Measurements from ENCODE around the gene JAK1. TPM values are rescaled to one million over a fixed set of nuclear protein-coding genes. Genes with fewer than 3 reads are reported as not detected.

The JAK1 gene
- total RNA-seq, 6 donors from 2014 or later, result 156 to 191 (median 167) TPM

DNA sequence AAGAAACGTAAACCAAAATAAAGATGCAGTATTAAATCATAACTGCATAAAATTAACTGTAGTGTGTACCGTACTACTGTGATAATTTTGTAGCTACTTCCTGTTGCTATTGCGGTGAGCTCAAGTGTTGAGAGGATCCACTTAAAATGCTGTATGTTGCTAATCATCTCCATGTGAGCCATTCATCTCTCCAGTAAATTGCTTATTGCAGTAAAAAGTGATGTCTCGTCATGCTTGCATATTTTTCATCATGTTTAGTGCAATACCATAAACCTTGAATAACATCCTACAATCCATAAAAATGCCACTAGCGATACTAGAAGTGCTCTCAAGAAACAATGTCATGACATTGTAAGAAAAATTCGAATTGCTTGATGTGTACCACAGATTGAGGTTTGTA, 155.2 kb downstream of the JAK1 start:
- H3K9me3 ChIP-seq, result no peaks in the 10 kb centered on the region
- no peak for ATAC-seq (ENCODE audit: low FRiP score in 2 of 2)
- 94 to 95% methylated on average over 6 of the region's 6 CpGs for WGBS, 2 donors
- DNase-seq, result no peak
- no peak overlapping the region for H3K27ac ChIP-seq
- H3K4me1 ChIP-seq, result no peaks in the 10 kb centered on the region
- no peaks in the 10 kb centered on the region for H3K27me3 ChIP-seq
- TF ChIP-seq EP300 (IDR thresholded peaks at IDR 0.05), result no peak
- no peaks in the 10 kb centered on the region for H3K36me3 ChIP-seq
- no peak overlapping the region for H3K4me3 ChIP-seq

DNA sequence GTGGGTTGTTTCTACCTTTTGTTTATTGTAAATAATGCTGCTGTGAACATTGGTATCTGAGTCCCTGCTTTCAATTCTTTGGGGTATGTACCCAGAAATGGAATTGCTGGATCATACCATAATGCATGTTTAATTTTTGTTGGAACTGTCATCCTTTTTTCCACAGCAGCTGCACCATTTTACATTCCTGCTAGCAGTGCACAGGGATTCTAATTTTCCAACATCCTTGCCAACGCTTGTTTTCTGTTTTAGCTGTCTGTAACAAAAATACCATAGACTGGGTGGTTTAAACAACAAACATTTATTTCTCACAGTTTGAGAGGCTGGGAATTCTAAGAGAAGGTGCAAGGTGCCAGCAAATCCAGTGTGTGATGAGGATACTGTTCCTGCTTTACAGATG, 156.3 kb downstream of the JAK1 start:
- ATAC-seq (ENCODE audit: low FRiP score in 2 of 2) (no peak), DNase-seq (no peak)
- Histone ChIP-seq H3K9me3 (no peaks in the 10 kb centered on the region), H3K36me3 (no peaks in the 10 kb centered on the region), H3K4me3 (no peak overlapping the region), H3K27ac (no peak overlapping the region), H3K4me1 (no peaks in the 10 kb centered on the region), H3K27me3 (no peaks in the 10 kb centered on the region)
- no peak for TF ChIP-seq EP300 (IDR thresholded peaks at IDR 0.05)
- TF ChIP-seq, protein P1, sequence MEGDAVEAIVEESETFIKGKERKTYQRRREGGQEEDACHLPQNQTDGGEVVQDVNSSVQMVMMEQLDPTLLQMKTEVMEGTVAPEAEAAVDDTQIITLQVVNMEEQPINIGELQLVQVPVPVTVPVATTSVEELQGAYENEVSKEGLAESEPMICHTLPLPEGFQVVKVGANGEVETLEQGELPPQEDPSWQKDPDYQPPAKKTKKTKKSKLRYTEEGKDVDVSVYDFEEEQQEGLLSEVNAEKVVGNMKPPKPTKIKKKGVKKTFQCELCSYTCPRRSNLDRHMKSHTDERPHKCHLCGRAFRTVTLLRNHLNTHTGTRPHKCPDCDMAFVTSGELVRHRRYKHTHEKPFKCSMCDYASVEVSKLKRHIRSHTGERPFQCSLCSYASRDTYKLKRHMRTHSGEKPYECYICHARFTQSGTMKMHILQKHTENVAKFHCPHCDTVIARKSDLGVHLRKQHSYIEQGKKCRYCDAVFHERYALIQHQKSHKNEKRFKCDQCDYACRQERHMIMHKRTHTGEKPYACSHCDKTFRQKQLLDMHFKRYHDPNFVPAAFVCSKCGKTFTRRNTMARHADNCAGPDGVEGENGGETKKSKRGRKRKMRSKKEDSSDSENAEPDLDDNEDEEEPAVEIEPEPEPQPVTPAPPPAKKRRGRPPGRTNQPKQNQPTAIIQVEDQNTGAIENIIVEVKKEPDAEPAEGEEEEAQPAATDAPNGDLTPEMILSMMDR (IDR thresholded peaks at IDR 0.05), result no peak
- TF ChIP-seq POLR2AphosphoS5 (IDR thresholded peaks at IDR 0.05), result no peak
- no peak for TF ChIP-seq POLR2A (IDR thresholded peaks at IDR 0.05)
- 89 to 92% methylated on average over 1 of the region's 1 CpG for WGBS, 2 donors

DNA sequence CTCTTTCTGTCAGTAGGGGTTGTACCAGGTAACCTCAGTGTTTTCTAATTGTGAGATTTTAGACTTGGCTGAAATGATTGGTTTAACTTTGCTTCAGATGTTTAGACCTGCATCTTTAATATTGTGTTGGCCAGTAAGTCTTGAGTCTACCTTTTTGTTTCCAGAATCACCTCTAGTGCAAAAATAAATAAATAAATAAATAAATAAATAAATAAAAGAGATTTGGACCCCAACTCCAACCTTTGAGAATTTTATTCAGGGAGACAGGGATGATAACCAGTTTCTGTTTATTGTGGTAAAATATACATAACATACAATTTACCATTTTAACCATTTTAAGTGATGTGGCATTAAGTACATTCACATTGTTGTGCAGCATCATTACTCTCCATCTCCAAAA, 157.0 kb downstream of the JAK1 start:
- no peak for DNase-seq
- no peak for ATAC-seq (ENCODE audit: low FRiP score in 2 of 2)
- no peaks in the 10 kb centered on the region for H3K4me1 ChIP-seq
- TF ChIP-seq POLR2AphosphoS5 (IDR thresholded peaks at IDR 0.05), result no peak
- TF ChIP-seq POLR2A (IDR thresholded peaks at IDR 0.05), result no peak
- no peak for TF ChIP-seq EP300 (IDR thresholded peaks at IDR 0.05)
- TF ChIP-seq, protein P1 (IDR thresholded peaks at IDR 0.05), result no peak
- H3K9me3 ChIP-seq, result no peaks in the 10 kb centered on the region
- no peaks in the 10 kb centered on the region for H3K27me3 ChIP-seq
- no peaks in the 10 kb centered on the region for H3K36me3 ChIP-seq
- no peak overlapping the region for H3K4me3 ChIP-seq
- H3K27ac ChIP-seq, result no peak overlapping the region

DNA sequence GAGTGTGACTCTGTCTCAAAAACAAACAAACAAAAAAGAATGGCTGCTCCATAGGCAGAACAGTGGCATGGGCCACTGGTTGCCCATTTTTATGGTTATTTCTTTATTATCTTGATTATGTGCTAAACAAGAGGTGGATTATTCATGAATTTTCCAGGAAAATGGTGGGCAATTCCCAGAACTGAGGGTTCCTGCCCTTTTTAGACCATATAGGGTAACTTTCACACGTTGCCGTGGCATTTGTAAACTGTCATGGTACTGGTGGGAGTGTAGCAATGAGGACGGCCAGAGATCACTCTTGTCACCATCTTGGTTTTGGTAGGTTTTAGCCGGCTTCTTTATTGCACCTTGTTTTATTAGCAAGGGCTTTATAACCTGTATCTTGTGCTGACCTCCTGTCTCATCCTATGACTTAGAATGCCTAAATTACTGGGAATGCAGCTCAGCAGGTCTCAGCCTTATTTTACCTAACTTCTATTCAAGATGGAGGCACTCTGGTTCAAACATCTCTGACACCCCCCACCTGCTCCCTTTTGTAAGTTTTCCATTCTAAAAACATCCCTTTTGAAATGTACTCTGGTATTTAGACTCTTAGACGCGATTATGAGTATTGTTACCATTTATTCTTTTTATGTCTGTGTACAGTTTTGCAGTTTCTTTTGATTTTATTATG, 164.4 kb downstream of the JAK1 start:
- Histone ChIP-seq H3K27me3 (no peaks in the 10 kb centered on the region), H3K4me1 (no peaks in the 10 kb centered on the region), H3K27ac (no peak overlapping the region), H3K36me3 (no peaks in the 10 kb centered on the region), H3K9me3 (no peaks in the 10 kb centered on the region), H3K4me3 (no peak overlapping the region)
- no peak for TF ChIP-seq POLR2AphosphoS5 (IDR thresholded peaks at IDR 0.05)
- DNase-seq (no peak), ATAC-seq (ENCODE audit: low FRiP score in 2 of 2) (no peak)
- 92 to 96% methylated on average over 6 of the region's 6 CpGs for WGBS, 2 donors

DNA sequence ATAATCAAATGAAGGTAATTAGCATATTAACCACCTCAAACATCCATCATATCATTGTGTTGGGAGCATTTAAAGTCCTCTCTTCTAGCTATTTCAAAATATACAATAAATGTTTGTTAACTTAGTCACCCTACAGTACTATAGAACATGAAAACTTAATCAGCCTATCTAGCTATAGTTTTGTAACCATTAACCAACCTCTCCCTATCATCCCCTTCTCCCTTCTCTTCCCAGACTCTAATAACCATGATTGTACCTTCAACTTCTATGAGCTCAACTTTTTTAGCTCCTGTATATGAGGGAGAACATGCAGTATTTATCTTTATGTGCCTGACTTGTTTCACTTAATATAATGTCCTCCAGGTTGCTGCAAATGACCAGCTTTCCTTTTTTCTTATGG, 167.5 kb downstream of the JAK1 start:
- H3K4me1 ChIP-seq, result no peaks in the 10 kb centered on the region
- DNase-seq (no peak), ATAC-seq (ENCODE audit: low FRiP score in 2 of 2) (no peak)
- H3K4me3 ChIP-seq, result no peak overlapping the region
- no peaks in the 10 kb centered on the region for H3K9me3 ChIP-seq
- H3K36me3 ChIP-seq, result no peaks in the 10 kb centered on the region
- H3K27ac ChIP-seq, result no peak overlapping the region
- TF ChIP-seq POLR2AphosphoS5 (IDR thresholded peaks at IDR 0.05), result no peak
- no peak for TF ChIP-seq EP300 (IDR thresholded peaks at IDR 0.05)
- TF ChIP-seq POLR2A (IDR thresholded peaks at IDR 0.05), result no peak
- TF ChIP-seq, protein P1 (IDR thresholded peaks at IDR 0.05), result no peak
- H3K27me3 ChIP-seq, result no peaks in the 10 kb centered on the region

DNA sequence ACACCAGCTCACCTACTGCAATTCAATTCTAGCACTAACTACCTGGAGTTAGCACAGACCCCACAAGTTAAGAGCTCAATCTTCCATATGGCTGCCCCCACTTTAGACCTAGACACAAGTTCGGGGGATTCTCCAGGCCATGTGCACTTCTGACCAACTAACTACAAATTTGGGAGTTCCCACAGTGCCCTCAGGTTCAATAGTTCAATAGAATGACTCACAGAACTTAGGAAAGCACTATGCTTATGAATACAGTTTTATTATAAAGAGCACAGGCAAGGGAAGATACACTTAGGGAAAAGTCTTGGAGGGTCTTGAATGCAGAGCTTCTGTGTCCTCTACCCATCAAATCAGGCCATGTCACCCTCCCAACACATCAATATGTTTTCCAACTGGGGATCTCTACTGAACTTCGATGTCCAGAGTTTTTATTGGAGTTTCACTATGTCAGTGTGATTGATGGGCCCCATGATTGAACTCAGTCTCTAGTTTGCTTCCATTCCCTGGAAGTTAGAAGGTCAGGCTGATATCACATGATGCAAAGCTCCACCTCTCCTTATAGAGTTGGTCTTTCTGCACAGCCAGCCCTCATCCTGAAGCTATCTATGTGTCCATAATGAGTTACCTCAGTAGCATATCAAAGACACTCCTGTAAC, 175.4 kb downstream of the JAK1 start:
- WGBS, 2 donors, result 91 to 100% methylated on average over 2 of the region's 2 CpGs
- ATAC-seq (ENCODE audit: low FRiP score in 2 of 2) (no peak), DNase-seq (no peak)
- Histone ChIP-seq H3K9me3 (peaks cover 0 to 11% (median 7%) of the 10 kb centered on the region in 4 donors), H3K36me3 (peaks cover 0 to 8% (median 0%) of the 10 kb centered on the region in 4 donors), H3K4me1 (no peaks in the 10 kb centered on the region), H3K4me3 (no peak overlapping the region), H3K27me3 (no peaks in the 10 kb centered on the region), H3K27ac (no peak overlapping the region)
- TF ChIP-seq POLR2A (IDR thresholded peaks at IDR 0.05), result no peak
- TF ChIP-seq, protein P1 (IDR thresholded peaks at IDR 0.05), result no peak
- no peak for TF ChIP-seq EP300 (IDR thresholded peaks at IDR 0.05)
- no peak for TF ChIP-seq POLR2AphosphoS5 (IDR thresholded peaks at IDR 0.05)

Measured in upper lobe of left lung (tissue), 6 donors.